Fibroblast of the aortic adventitia (primary cell): Measurements from ENCODE around the gene UBE2C. TPM values are rescaled to one million over a fixed set of nuclear protein-coding genes. Genes with fewer than 3 reads are reported as not detected.
A peak's percentile ranks its signal among the peaks of the same experiment; 100 is the strongest.
"Not testable (repeated sequence)": the region's sequence is repeated elsewhere in the genome, so short reads cannot be mapped to it uniquely, and the experiment has no call there.

Experiments
- DNase-seq: peaks from one replicate; pipeline ENCODE4 v3.0.0-alpha.2; 2010; ENCODE audit warnings: low read depth
- H3K4me3 ChIP-seq: 2 replicates; pipeline ENCODE4 v1.5.1; 2011; ENCODE audit warnings: low read depth, mild to moderate bottlenecking, control low read depth, low read length, moderate library complexity
- CTCF ChIP-seq: IDR thresholded peaks from 2 replicates; pipeline ENCODE4 v1.5.1; 2011; ENCODE audit warnings: mild to moderate bottlenecking, low read length, control low read depth, inconsistent platforms; ENCODE audit not compliant: insufficient read depth
- total RNA-seq: library from RNA; depleted of rRNA; stranded (reverse); fragments of >200 nt; gene quantifications from 2 replicates; pipeline ENCODE4 v1.2.3, GENCODE V29; 2012; ENCODE audit warnings: low replicate concordance

The UBE2C gene
- total RNA-seq, 1 donor = 53.3 TPM

DNA sequence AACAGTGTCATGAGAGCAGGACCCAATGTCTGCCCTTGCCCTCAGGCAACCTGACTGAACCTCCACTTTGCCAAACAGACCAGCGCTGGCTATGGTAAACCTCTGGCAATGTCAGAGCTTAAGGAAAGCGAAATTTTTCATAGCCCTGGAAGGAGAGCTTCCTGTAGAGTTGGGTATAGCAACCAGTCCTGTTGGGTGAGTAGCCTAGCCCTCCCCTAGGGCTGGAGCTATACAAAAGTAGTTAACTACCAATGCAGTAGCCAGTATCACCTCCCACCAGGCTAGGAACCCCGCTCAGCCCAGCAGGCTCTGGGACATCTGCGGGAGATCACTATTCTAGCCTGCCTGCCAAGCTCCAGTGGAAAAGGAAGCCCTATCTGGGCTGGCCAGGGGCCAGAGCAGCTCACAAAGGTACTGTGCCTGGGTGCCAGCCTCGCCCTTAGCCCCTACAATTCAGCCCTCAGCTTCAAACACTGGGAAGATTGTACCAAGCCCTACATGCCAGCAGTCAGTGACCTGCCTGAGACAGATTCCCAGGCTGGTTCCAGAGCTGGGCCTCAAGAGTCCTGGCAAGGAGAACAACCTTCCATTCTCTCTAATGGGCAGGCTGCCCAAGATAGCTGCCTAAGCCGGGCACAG is 28.7 kb upstream of the UBE2C start:
- no peak for DNase-seq
- no peak overlapping the region for H3K4me3 ChIP-seq
- no peak for TF ChIP-seq CTCF

DNA sequence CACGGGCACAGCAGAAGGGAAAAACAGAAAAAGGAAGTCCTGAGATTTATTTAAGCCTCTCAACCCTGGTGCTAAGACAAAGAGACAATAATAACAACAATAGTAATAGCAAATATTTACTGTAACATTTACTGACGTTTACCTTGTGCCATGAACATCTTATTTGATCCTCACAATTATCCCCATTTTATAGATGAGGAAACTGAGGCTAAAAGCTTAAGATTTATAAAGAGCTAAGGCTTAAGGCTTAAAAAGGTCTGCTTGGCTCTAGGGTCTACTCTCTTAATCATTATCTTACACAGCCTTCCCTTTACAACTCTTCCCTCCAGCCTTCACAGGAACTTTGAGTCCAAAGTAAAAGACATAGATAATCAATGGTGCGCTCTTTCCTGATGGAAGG is 24.1 kb upstream of the UBE2C start:
- no peak for DNase-seq
- no peak for TF ChIP-seq CTCF
- no peak overlapping the region for H3K4me3 ChIP-seq

GRCh38 chr20:45792317-45793118 is 19.9 kb upstream of the UBE2C start:
- no peak for TF ChIP-seq CTCF
- peak overlapping the region; percentile 92 for H3K4me3 ChIP-seq
- DNase-seq = no peak

GRCh38 chr20:45796337-45797065 is 15.9 kb upstream of the UBE2C start:
- DNase-seq = no peak
- no peak overlapping the region for H3K4me3 ChIP-seq
- TF ChIP-seq CTCF = no peak

- not testable (repeated sequence) for H3K4me3 ChIP-seq, DNase-seq
Measured at GRCh38 chr20:45797510-45797909, 14.9 kb upstream of the UBE2C start.

GRCh38 chr20:45797955-45798354 is 14.5 kb upstream of the UBE2C start:
- H3K4me3 ChIP-seq, DNase-seq: not testable (repeated sequence)

GRCh38 chr20:45798935-45799642 is 13.4 kb upstream of the UBE2C start:
- no peak overlapping the region for H3K4me3 ChIP-seq
- TF ChIP-seq CTCF = peak; percentile 79
- DNase-seq = peak; percentile 61
